CD14-positive monocyte (primary cell): ENCODE measurements around the gene PCDHB2. TPM values are rescaled to one million over a fixed set of nuclear protein-coding genes. Genes with fewer than 3 reads are reported as not detected.
"Not testable (repeated sequence)": the region's sequence is repeated elsewhere in the genome, so short reads cannot be mapped to it uniquely, and the experiment has no call there.

Experiments
- DNase-seq, 3 donors: peaks; one replicate each; pipeline ENCODE4 v3.0.0-alpha.2; 2011 to 2022
- H2AFZ ChIP-seq: 2 replicates; pipeline ENCODE4 v1.6.0; 2012; ENCODE audit warnings: mild to moderate bottlenecking, low read depth, low read length, inconsistent platforms; ENCODE audit not compliant: insufficient read depth, poor library complexity, severe bottlenecking
- H3K27ac ChIP-seq, 2 donors: 1 replicate in 1 of 2; 2 replicates in 1 of 2; pipeline ENCODE4 v1.5.1; 2012 to 2013; ENCODE audit warnings: low read length in 2 of 2, control low read depth in 1 of 2, inconsistent platforms in 1 of 2, low read depth in 1 of 2, mild to moderate bottlenecking in 1 of 2
- H3K27me3 ChIP-seq, 2 donors: one replicate each; pipeline versions ENCODE4 v1.6.0 to v1.6.1; 2011 to 2013; ENCODE audit warnings: low read length in 2 of 2; ENCODE audit not compliant: control insufficient read depth in 2 of 2, insufficient read depth in 2 of 2
- H3K36me3 ChIP-seq, 2 donors: replicated peaks in 1 of 2; 1 replicate in 1 of 2; 2 replicates in 1 of 2; pipeline versions ENCODE4 v1.5.1 to v1.6.1; 2012 to 2013; ENCODE audit warnings: low read length in 2 of 2, control low read depth in 1 of 2, inconsistent platforms in 1 of 2, mild to moderate bottlenecking in 1 of 2; ENCODE audit not compliant: insufficient read depth in 2 of 2, control insufficient read depth in 1 of 2
- H3K4me1 ChIP-seq, 2 donors: 1 replicate in 1 of 2; 2 replicates in 1 of 2; pipeline versions ENCODE4 v1.5.1 to v1.6.1; 2012 to 2013; ENCODE audit warnings: low read length in 2 of 2, control low read depth in 1 of 2, inconsistent platforms in 1 of 2, mild to moderate bottlenecking in 1 of 2, moderate library complexity in 1 of 2; ENCODE audit not compliant: insufficient read depth in 2 of 2, control insufficient read depth in 1 of 2
- H3K4me2 ChIP-seq: replicated peaks from 2 replicates; pipeline ENCODE3; 2012; ENCODE audit warnings: low read length, moderate library complexity, mild to moderate bottlenecking; ENCODE audit not compliant: poor library complexity, severe bottlenecking; ENCODE audit errors: extremely low read depth
- H3K4me3 ChIP-seq, 3 experiments: fragments of 200-600 bp in 1 of 3; sonication (generic) in 1 of 3; replicated peaks in 1 of 3; 1 replicate in 2 of 3; 2 replicates in 1 of 3; pipeline ENCODE4 v1.5.1; 2011 to 2013; ENCODE audit warnings: low read length in 3 of 3, mild to moderate bottlenecking in 3 of 3, control low read depth in 2 of 3, low read depth in 2 of 3, inconsistent platforms in 1 of 3, moderate library complexity in 1 of 3
- H3K79me2 ChIP-seq: 2 replicates; pipeline ENCODE4 v1.6.0; 2012; ENCODE audit warnings: mild to moderate bottlenecking, control low read depth, inconsistent platforms, low read length, moderate library complexity; ENCODE audit not compliant: insufficient read depth
- H3K9ac ChIP-seq: 2 replicates; pipeline ENCODE4 v1.6.0; 2017; ENCODE audit warnings: low read length, mild to moderate bottlenecking; ENCODE audit not compliant: insufficient read depth, poor library complexity, severe bottlenecking
- H3K9me3 ChIP-seq, 2 donors: replicated peaks in 1 of 2; 1 replicate in 1 of 2; 2 replicates in 1 of 2; pipeline versions ENCODE4 v1.5.1 to v1.6.1; 2012 to 2013; ENCODE audit warnings: low read length in 2 of 2, control low read depth in 1 of 2; ENCODE audit not compliant: control insufficient read depth in 1 of 2, insufficient read depth in 1 of 2
- H4K20me1 ChIP-seq: 2 replicates; pipeline ENCODE4 v1.6.0; 2012; ENCODE audit warnings: mild to moderate bottlenecking, low read length, control low read depth, moderate library complexity; ENCODE audit not compliant: insufficient read depth
- H3K27ac Mint-ChIP-seq, 7 donors: one replicate each; pipeline ENCODE4 v1.8.0; 2020; ENCODE audit warnings: mild to moderate bottlenecking in 7 of 7, mixed read lengths in 7 of 7, moderate library complexity in 6 of 7, inconsistent platforms in 2 of 7
- H3K27me3 Mint-ChIP-seq, 3 donors: one replicate each; pipeline ENCODE4 v1.8.0; 2021 to 2022; ENCODE audit warnings: low read depth in 3 of 3, mild to moderate bottlenecking in 3 of 3, mixed read lengths in 3 of 3, moderate library complexity in 3 of 3, inconsistent platforms in 1 of 3
- H3K36me3 Mint-ChIP-seq, 2 donors: one replicate each; pipeline ENCODE4 v1.8.0; 2020; ENCODE audit warnings: mixed read lengths in 2 of 2, inconsistent platforms in 1 of 2, mild to moderate bottlenecking in 1 of 2
- H3K4me1 Mint-ChIP-seq: one replicate; pipeline ENCODE4 v1.8.0; 2020; ENCODE audit warnings: mild to moderate bottlenecking, mixed read lengths
- H3K4me3 Mint-ChIP-seq, 2 donors: one replicate each; pipeline ENCODE4 v1.8.0; 2020; ENCODE audit warnings: mild to moderate bottlenecking in 2 of 2, mixed read lengths in 2 of 2, moderate library complexity in 1 of 2
- H3K9me3 Mint-ChIP-seq, 7 donors: one replicate each; pipeline ENCODE4 v1.8.0; 2020 to 2022; ENCODE audit warnings: mixed read lengths in 7 of 7, mild to moderate bottlenecking in 6 of 7, moderate library complexity in 6 of 7, inconsistent platforms in 2 of 7
- CTCF ChIP-seq: fragments of 200-600 bp; IDR thresholded peaks from one replicate; pipeline ENCODE4 v1.8.0; 2022; ENCODE audit warnings: antibody characterized with exemption, mild to moderate bottlenecking
- WGBS: methylation state at CpG from one replicate; pipeline ENCODE4 v1.1.5; 2013; ENCODE audit warnings: missing lambda C conversion rate; ENCODE audit not compliant: insufficient coverage; 5-methylcytosine and 5-hydroxymethylcytosine counted together
- intact Hi-C, 2 donors: fragments of 100-400 bp; cut with micrococcal nuclease; formaldehyde crosslinking; loops; one replicate each; pipeline versions ENCODE4 v1.15.0 to v1.15.1; 2023
- polyA plus RNA-seq, 3 donors: library from polyadenylated mRNA; depleted of rRNA in 1 of 3; unstranded in 2 of 3; stranded (reverse) in 1 of 3; fragments of 300-500 nt in 2 of 3; fragments of >200 nt in 1 of 3; fragmentation: Illumina TruSeq in 2 of 3; gene quantifications; 1 replicate in 2 of 3; 2 replicates in 1 of 3; pipeline ENCODE4 v1.2.3, GENCODE V29; 2012 to 2021

Gene PCDHB2
- polyA plus RNA-seq, 3 donors, result not detected

GRCh38 chr5:141135718-141136266 is 41.4 kb downstream of the PCDHB2 start:
- Histone ChIP-seq H4K20me1 (no peaks in the 10 kb centered on the region), H3K79me2 (no peaks in the 10 kb centered on the region), H3K9me3 (peaks cover 26 to 28% of the 10 kb centered on the region in 2 donors), H3K36me3 (no peaks in the 10 kb centered on the region), H3K4me1 (no peaks in the 10 kb centered on the region), H3K27me3 (peaks cover 0 to 6% of the 10 kb centered on the region in 2 donors), H3K27ac (no peak overlapping the region), H3K4me3 (no peak overlapping the region), H3K9ac (no peak overlapping the region), H2AFZ (no peak overlapping the region), H3K4me2 (no peak overlapping the region)
- H3K4me3 Mint-ChIP-seq, result no peak overlapping the region
- H3K4me1 Mint-ChIP-seq, result no peaks in the 10 kb centered on the region
- whole genome bisulfite sequencing, result 43% methylated on average over 10 of the region's 19 CpGs
- peaks cover 1 to 19% (median 3%) of the 10 kb centered on the region in 3 donors for H3K27me3 Mint-ChIP-seq
- peaks cover 27 to 44% (median 36%) of the 10 kb centered on the region in 7 donors for H3K9me3 Mint-ChIP-seq
- intact Hi-C loops, result no loop called here
- TF ChIP-seq CTCF, result no peak
- no peak overlapping the region for H3K27ac Mint-ChIP-seq
- no peak for DNase-seq
- no peaks in the 10 kb centered on the region for H3K36me3 Mint-ChIP-seq

GRCh38 chr5:141137346-141137745 is 42.9 kb downstream of the PCDHB2 start:
- H3K4me1 Mint-ChIP-seq, H3K27ac ChIP-seq, H3K79me2 ChIP-seq, DNase-seq, H3K27me3 ChIP-seq, intact Hi-C loops, H3K4me1 ChIP-seq, H2AFZ ChIP-seq, H4K20me1 ChIP-seq, H3K4me3 ChIP-seq, H3K4me3 Mint-ChIP-seq, H3K36me3 Mint-ChIP-seq, H3K4me2 ChIP-seq, H3K36me3 ChIP-seq, H3K9ac ChIP-seq: not testable (repeated sequence)
- H3K9me3 ChIP-seq, result peaks cover 28% of the 10 kb centered on the region in 2 donors
- Mint-ChIP-seq H3K27me3 (peaks cover 1 to 19% (median 3%) of the 10 kb centered on the region in 3 donors), H3K27ac (peak overlapping the region in 1 of 7 donors; percentile 41), H3K9me3 (peaks cover 23 to 45% (median 36%) of the 10 kb centered on the region in 7 donors)
- 47% methylated on average over 27 of the region's 34 CpGs for WGBS

Other genes with a start within 250 kb of the PCDHB2 start
- not detected for gene PCDHA9, start 246.2 kb upstream of the PCDHB2 start, polyA plus RNA-seq
- not detected for gene PCDHA10, start 238.7 kb upstream of the PCDHB2 start, polyA plus RNA-seq
- gene PCDHA11, start 225.7 kb upstream of the PCDHB2 start, polyA plus RNA-seq, result not detected
- gene PCDHA12, start 219.3 kb upstream of the PCDHB2 start, polyA plus RNA-seq, result not detected
- gene PCDHA13, start 212.5 kb upstream of the PCDHB2 start, polyA plus RNA-seq, result not detected
- not detected for gene PCDHAC1, start 168.3 kb upstream of the PCDHB2 start, polyA plus RNA-seq
- gene PCDHAC2, start 128.1 kb upstream of the PCDHB2 start, polyA plus RNA-seq, result not detected
- gene PCDHB1, start 43.2 kb upstream of the PCDHB2 start, polyA plus RNA-seq, result not detected
- not detected for gene PCDHB3, start 5.9 kb downstream of the PCDHB2 start, polyA plus RNA-seq
- not detected for gene PCDHB4, start 27.2 kb downstream of the PCDHB2 start, polyA plus RNA-seq
- not detected for gene PCDHB5, start 40.6 kb downstream of the PCDHB2 start, polyA plus RNA-seq
- gene PCDHB6, start 55.4 kb downstream of the PCDHB2 start, polyA plus RNA-seq, result not detected
- not detected for gene PCDHB7, start 78.0 kb downstream of the PCDHB2 start, polyA plus RNA-seq
- gene PCDHB8, start 83.2 kb downstream of the PCDHB2 start, polyA plus RNA-seq, result not detected
- gene PCDHB16, start 87.8 kb downstream of the PCDHB2 start, polyA plus RNA-seq, result not detected
- gene PCDHB9, start 92.5 kb downstream of the PCDHB2 start, polyA plus RNA-seq, result not detected
- gene PCDHB10, start 97.7 kb downstream of the PCDHB2 start, polyA plus RNA-seq, result not detected
- gene PCDHB11, start 105.0 kb downstream of the PCDHB2 start, polyA plus RNA-seq, result not detected
- gene PCDHB12, start 114.1 kb downstream of the PCDHB2 start, polyA plus RNA-seq, result not detected
- not detected for gene PCDHB13, start 119.3 kb downstream of the PCDHB2 start, polyA plus RNA-seq
- not detected for gene PCDHB14, start 128.7 kb downstream of the PCDHB2 start, polyA plus RNA-seq
- gene PCDHB15, start 150.8 kb downstream of the PCDHB2 start, polyA plus RNA-seq, result not detected
- gene SLC25A2, start 209.4 kb downstream of the PCDHB2 start, polyA plus RNA-seq, result not detected
- 10 to 100 TPM; 11.8 to 57.5 (median 52.7) TPM for gene TAF7, start 226.2 kb downstream of the PCDHB2 start, polyA plus RNA-seq
- not detected for gene PCDHGA1, start 235.9 kb downstream of the PCDHB2 start, polyA plus RNA-seq
- not detected for gene PCDHGA2, start 244.1 kb downstream of the PCDHB2 start, polyA plus RNA-seq
- gene PCDHGA3, start 249.2 kb downstream of the PCDHB2 start, polyA plus RNA-seq, result not detected